B cell (primary cell): ENCODE data around the gene ITGA5. TPM values are rescaled to one million over a fixed set of nuclear protein-coding genes. Genes with fewer than 3 reads are reported as not detected.

Source experiments
- ATAC-seq: fragments of 200-7000 bp; cut with Tn5 transposase; one replicate; pipeline ENCODE4 v1.10.0; 2021; ENCODE audit warnings: low read depth, mild to moderate bottlenecking, moderate number of reproducible peaks, moderate library complexity
- CTCF ChIA-PET: fragments of 350-600 bp; sonication (Branson Sonifier 250); formaldehyde crosslinking; loops from one replicate; lab custom pipeline; 2021; ENCODE audit warnings: antibody characterized with exemption, inconsistent platforms; lab: Charles Lee
- POLR2A ChIA-PET: fragments of 350-600 bp; sonication (Branson Sonifier 250); formaldehyde crosslinking; loops from one replicate; lab custom pipeline; 2021; ENCODE audit warnings: antibody characterized with exemption; lab: Charles Lee
- DNase-seq: peaks from one replicate; pipeline ENCODE4 v3.0.0; 2013
- H2AFZ ChIP-seq: 2 replicates; pipeline ENCODE4 v1.6.1; 2012; ENCODE audit warnings: mild to moderate bottlenecking, low read depth, low read length; ENCODE audit not compliant: insufficient read depth, poor library complexity, severe bottlenecking
- H3K27ac ChIP-seq, 2 donors: 1 replicate in 1 of 2; 2 replicates in 1 of 2; pipeline ENCODE4 v1.5.1; 2012 to 2013; ENCODE audit warnings: low read length in 2 of 2, mild to moderate bottlenecking in 2 of 2, moderate library complexity in 1 of 2
- H3K27me3 ChIP-seq, 4 experiments: fragments of 200-600 bp in 1 of 4; sonication (generic) in 1 of 4; replicated peaks in 1 of 4; 1 replicate in 2 of 4; 2 replicates in 2 of 4; pipeline versions ENCODE4 v1.6.1 to v1.7.0; 2013 to 2016; ENCODE audit warnings: low read length in 3 of 4, mild to moderate bottlenecking in 2 of 4, mixed read lengths in 1 of 4, moderate library complexity in 1 of 4; ENCODE audit not compliant: insufficient read depth in 4 of 4, control insufficient read depth in 3 of 4; ENCODE audit errors: control extremely low read depth in 1 of 4
- H3K36me3 ChIP-seq, 2 experiments: replicated peaks in 1 of 2; 1 replicate in 1 of 2; 2 replicates in 1 of 2; pipeline versions ENCODE4 v1.6.1 to v1.7.1; 2013; ENCODE audit warnings: low read length in 1 of 2; ENCODE audit not compliant: insufficient read depth in 2 of 2, control insufficient read depth in 1 of 2; ENCODE audit errors: control extremely low read depth in 1 of 2, extremely low read depth in 1 of 2
- H3K4me1 ChIP-seq, 2 donors: fragments of 200-600 bp in 1 of 2; sonication (generic) in 1 of 2; 1 replicate in 1 of 2; 2 replicates in 1 of 2; pipeline versions ENCODE4 v1.5.1 to v1.6.1; 2013 to 2017; ENCODE audit warnings: low read length in 2 of 2; ENCODE audit not compliant: control insufficient read depth in 2 of 2, insufficient read depth in 2 of 2
- H3K4me2 ChIP-seq: replicated peaks from 2 replicates; pipeline ENCODE3; 2012; ENCODE audit warnings: mild to moderate bottlenecking, low read depth, low read length; ENCODE audit not compliant: poor library complexity, severe bottlenecking
- H3K4me3 ChIP-seq, 5 experiments: fragments of 200-600 bp in 1 of 5; sonication (generic) in 1 of 5; 1 replicate in 3 of 5; 2 replicates in 2 of 5; pipeline versions ENCODE4 v1.5.1 to v1.7.0; 2011 to 2016; ENCODE audit warnings: low read length in 4 of 5, mild to moderate bottlenecking in 4 of 5, low read depth in 2 of 5, control low read depth in 1 of 5, moderate library complexity in 1 of 5; ENCODE audit not compliant: insufficient read depth in 1 of 5; ENCODE audit errors: control extremely low read depth in 1 of 5, extremely low read depth in 1 of 5
- H3K79me2 ChIP-seq: fragments of 200-600 bp; sonication (generic); one replicate; pipeline ENCODE4 v1.6.0; 2016; ENCODE audit warnings: low read length; ENCODE audit not compliant: control insufficient read depth, insufficient read depth
- H3K9ac ChIP-seq: fragments of 200-600 bp; sonication (generic); 2 replicates; pipeline ENCODE4 v1.6.1; 2017; ENCODE audit warnings: mild to moderate bottlenecking, low read length, moderate library complexity
- H3K9me3 ChIP-seq, 3 donors: one replicate each; pipeline versions ENCODE4 v1.6.1 to v1.7.1; 2013; ENCODE audit warnings: low read length in 2 of 3; ENCODE audit not compliant: control insufficient read depth in 2 of 3, insufficient read depth in 1 of 3; ENCODE audit errors: control extremely low read depth in 1 of 3
- H4K20me1 ChIP-seq: 2 replicates; pipeline ENCODE4 v1.6.0; 2012; ENCODE audit warnings: mild to moderate bottlenecking, low read length; ENCODE audit not compliant: insufficient read depth, control insufficient read depth, poor library complexity, severe bottlenecking
- H3K27ac Mint-ChIP-seq: one replicate; pipeline ENCODE4 v1.8.0; 2021; ENCODE audit warnings: mixed read lengths
- H3K27me3 Mint-ChIP-seq: one replicate; pipeline ENCODE4 v1.8.0; 2021; ENCODE audit warnings: mixed read lengths
- H3K4me1 Mint-ChIP-seq: one replicate; pipeline ENCODE4 v1.8.0; 2021; ENCODE audit warnings: mixed read lengths
- H3K4me3 Mint-ChIP-seq: one replicate; pipeline ENCODE4 v1.8.0; 2021; ENCODE audit warnings: mixed read lengths
- H3K9me3 Mint-ChIP-seq: one replicate; pipeline ENCODE4 v1.8.0; 2022; ENCODE audit warnings: mixed read lengths; ENCODE audit not compliant: insufficient read depth
- CTCF ChIP-seq: fragments of 200-600 bp; IDR thresholded peaks from one replicate; pipeline ENCODE4 v1.8.0; 2022; ENCODE audit warnings: antibody characterized with exemption, mild to moderate bottlenecking
- EZH2 ChIP-seq: IDR thresholded peaks from 2 replicates; pipeline ENCODE4 v1.6.1; 2012; ENCODE audit warnings: borderline replicate concordance, low read depth, mild to moderate bottlenecking, moderate library complexity, low read length; ENCODE audit not compliant: insufficient read depth, poor library complexity, severe bottlenecking
- WGBS: methylation state at CpG from one replicate; pipeline ENCODE4 v1.1.5; 2013; ENCODE audit warnings: missing lambda C conversion rate; ENCODE audit not compliant: insufficient coverage; 5-methylcytosine and 5-hydroxymethylcytosine counted together
- intact Hi-C: fragments of 100-400 bp; cut with micrococcal nuclease; formaldehyde crosslinking; loops from one replicate; pipeline ENCODE4 v1.10.0; 2022
- polyA plus RNA-seq: library from polyadenylated mRNA; depleted of rRNA; stranded (reverse); fragments of >200 nt; gene quantifications from 2 replicates; pipeline ENCODE4 v1.2.3, GENCODE V29; 2012
- total RNA-seq, 2 donors: library from RNA; stranded (reverse); fragments of 120-200 nt in 1 of 2; gene quantifications; 1 replicate in 1 of 2; 2 replicates in 1 of 2; pipeline versions ENCODE4 v1.2.3 to v1.2.4, GENCODE V29; 2013 to 2022

The ITGA5 gene
- total and polyA plus RNA-seq, 2 donors (not counting 1 experiment from before 2014, with no cell fraction given) = 3.6 to 6.1 TPM

GRCh38 chr12:54393743-54394142, 25.3 kb downstream of the ITGA5 start:
- TF ChIP-seq CTCF = no peak
- TF ChIP-seq EZH2 = no peak
- Histone ChIP-seq H3K27me3 (no peaks in the 10 kb centered on the region), H3K79me2 (peaks cover 6% of the 10 kb centered on the region), H3K4me2 (peak overlapping the region; percentile 8), H3K9ac (no peak overlapping the region), H3K4me3 (no peak overlapping the region), H4K20me1 (no peaks in the 10 kb centered on the region), H2AFZ (peak overlapping the region; percentile 3), H3K36me3 (no peaks in the 10 kb centered on the region), H3K27ac (no peak overlapping the region), H3K9me3 (no peaks in the 10 kb centered on the region), H3K4me1 (peaks cover 36 to 46% of the 10 kb centered on the region in 2 donors)
- Mint-ChIP-seq H3K4me1 (peaks cover 40% of the 10 kb centered on the region), H3K27me3 (no peaks in the 10 kb centered on the region), H3K9me3 (no peaks in the 10 kb centered on the region), H3K4me3 (peak overlapping the region; percentile 17), H3K27ac (no peak overlapping the region)
- DNase-seq (no peak), ATAC-seq (no peak)
- intact Hi-C loops = loop anchor here (1.0 kb wide), 1 partner anchor 142 kb away; no protein-coding TSS in a partner anchor
- POLR2A ChIA-PET = interaction anchor here (0.7 kb wide), 1 partner anchor 25 kb away, joined by 3 read pairs; no protein-coding TSS in a partner anchor
- WGBS = 29% methylated on average over 1 of the region's 3 CpGs
- CTCF ChIA-PET = interaction anchor here (0.5 to 4.5 kb wide), 20 partner anchors 9 to 178 kb away, joined by 3 to 49 read pairs (median 5); partner anchors contain the start of gene ITGA5

- Mint-ChIP-seq H3K9me3 (no peaks in the 10 kb centered on the region), H3K4me1 (peaks cover 44% of the 10 kb centered on the region), H3K4me3 (no peak overlapping the region), H3K27me3 (no peaks in the 10 kb centered on the region), H3K27ac (no peak overlapping the region)
- ATAC-seq = no peak
- DNase-seq = no peak
- Histone ChIP-seq H3K9ac (no peak overlapping the region), H3K27me3 (no peaks in the 10 kb centered on the region), H3K27ac (no peak overlapping the region), H4K20me1 (no peaks in the 10 kb centered on the region), H3K4me3 (no peak overlapping the region), H3K9me3 (no peaks in the 10 kb centered on the region), H3K4me2 (peak overlapping the region; percentile 8), H3K79me2 (peaks cover 6% of the 10 kb centered on the region), H3K4me1 (peaks cover 41 to 51% of the 10 kb centered on the region in 2 donors), H2AFZ (no peak overlapping the region), H3K36me3 (no peaks in the 10 kb centered on the region)
- POLR2A ChIA-PET = no interaction called here
- WGBS = 72% methylated on average over 5 of the region's 6 CpGs
- intact Hi-C loops = no loop called here
- CTCF ChIA-PET = interaction anchor here (0.9 to 4.5 kb wide), 19 partner anchors 9 to 178 kb away, joined by 3 to 49 read pairs (median 5); partner anchors contain the start of gene ITGA5
- TF ChIP-seq CTCF (no peak), EZH2 (no peak)
Observed at GRCh38 chr12:54393207-54393609, 25.9 kb downstream of the ITGA5 start.
